GM19397 (cell line): ENCODE results near the gene RASA4B.
A peak's percentile ranks its signal among the peaks of the same experiment; 100 is the strongest.
"Not testable (repeated sequence)": the region's sequence is repeated elsewhere in the genome, so short reads cannot be mapped to it uniquely, and the experiment has no call there.

Experiments
- ATAC-seq: cut with Tn5 transposase; IDR thresholded peaks from one replicate; pipeline ENCODE4 v1.9.1; 2021; ENCODE audit warnings: mild to moderate bottlenecking, moderate library complexity; ENCODE audit not compliant: unreplicated experiment

RASA4B gene

GRCh38 chr7:102517550-102518147, at the start of gene RASA4B:
Gene RASA4B, minus strand, starts transcription at chr7:102517777. Its CDS starts 67 bp downstream, at chr7:102517710.
- peak; percentile 85 for ATAC-seq

GRCh38 chr7:102550808-102551422, 33.3 kb upstream of the RASA4B start, which contains the start of gene SPDYE2:
Gene SPDYE2, plus strand, starts transcription at chr7:102551226. Its CDS starts 2,030 bp downstream, at chr7:102553256.
- not testable (repeated sequence) for ATAC-seq

- ATAC-seq = not testable (repeated sequence)
Measured at GRCh38 chr7:102546353-102546752, 28.8 kb upstream of the RASA4B start.

GRCh38 chr7:102545288-102545687, 27.7 kb upstream of the RASA4B start:
- ATAC-seq = not testable (repeated sequence)

GRCh38 chr7:102544372-102544771, 26.8 kb upstream of the RASA4B start:
- not testable (repeated sequence) for ATAC-seq

GRCh38 chr7:102543596-102543995, 26.0 kb upstream of the RASA4B start, which contains the start of gene UPK3BL2:
Gene UPK3BL2, minus strand, starts transcription at chr7:102543696. Its CDS starts 60 bp downstream, at chr7:102543636.
- ATAC-seq = not testable (repeated sequence)

- ATAC-seq = not testable (repeated sequence)
Measured at GRCh38 chr7:102542771-102543170, 25.2 kb upstream of the RASA4B start.

GRCh38 chr7:102542083-102542482, 24.5 kb upstream of the RASA4B start:
- not testable (repeated sequence) for ATAC-seq

- ATAC-seq = not testable (repeated sequence)
Measured at GRCh38 chr7:102540604-102541003, 23.0 kb upstream of the RASA4B start.

GRCh38 chr7:102535062-102535615, 17.6 kb upstream of the RASA4B start:
- ATAC-seq = not testable (repeated sequence)

GRCh38 chr7:102532127-102532526, 14.6 kb upstream of the RASA4B start:
- ATAC-seq = not testable (repeated sequence)

- ATAC-seq = not testable (repeated sequence)
Measured at GRCh38 chr7:102531583-102531982, 14.0 kb upstream of the RASA4B start.

- ATAC-seq = not testable (repeated sequence)
Measured at GRCh38 chr7:102527822-102528793, 10.5 kb upstream of the RASA4B start.

GRCh38 chr7:102527182-102527581, 9.6 kb upstream of the RASA4B start:
- not testable (repeated sequence) for ATAC-seq

- ATAC-seq = not testable (repeated sequence)
Measured at GRCh38 chr7:102524803-102525202, 7.2 kb upstream of the RASA4B start.

GRCh38 chr7:102520797-102521196, 3.2 kb upstream of the RASA4B start:
- ATAC-seq = not testable (repeated sequence)

- ATAC-seq = not testable (repeated sequence)
Measured at GRCh38 chr7:102516951-102517350, 626 bp downstream of the RASA4B start.

- not testable (repeated sequence) for ATAC-seq
Measured at GRCh38 chr7:102515889-102516288, 1.7 kb downstream of the RASA4B start.

- peak; percentile 55 for ATAC-seq
Measured at GRCh38 chr7:102514881-102515721, 2.5 kb downstream of the RASA4B start.
